ENCODE data around the gene MTF1.
A peak's percentile ranks its signal among the peaks of the same experiment; 100 is the strongest.

The MTF1 gene

DNA sequence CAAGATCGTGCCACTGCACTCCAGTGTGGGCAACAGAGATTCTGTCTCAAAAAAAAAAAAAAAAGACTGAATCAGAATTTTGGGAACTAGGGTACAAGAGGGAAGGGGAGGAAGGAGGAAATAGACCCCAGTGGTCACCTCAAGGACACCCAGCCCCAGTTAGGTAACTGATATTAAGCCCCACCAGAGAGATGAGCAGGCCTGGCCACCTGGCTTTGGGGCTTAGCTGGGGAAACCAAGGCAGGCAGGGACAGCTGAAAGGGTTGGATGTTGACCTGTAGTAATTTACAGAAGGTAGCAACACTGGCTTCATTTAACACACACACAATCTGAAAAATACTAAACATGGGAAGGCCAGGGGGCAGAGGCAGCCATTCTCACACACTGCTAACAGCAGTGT, 57.0 kb downstream of the MTF1 start:
- H3K4me3 ChIP-seq (replicated peaks; ENCODE audit: low read depth, low read length), result no peak overlapping the region
- H3K27me3 ChIP-seq (replicated peaks; ENCODE audit: control insufficient read depth, insufficient read depth, low read length), result no peaks in the 10 kb centered on the region
- no peak for DNase-seq (ENCODE audit: extremely low read depth, insufficient read length)
- TF ChIP-seq CTCF (IDR thresholded peaks at IDR 0.05; ENCODE audit: insufficient read depth, low read length, poor library complexity, severe bottlenecking), result no peak
- peaks cover 39% of the 10 kb centered on the region for H3K36me3 ChIP-seq (ENCODE audit: control insufficient read depth, insufficient read depth, low read length)

DNA sequence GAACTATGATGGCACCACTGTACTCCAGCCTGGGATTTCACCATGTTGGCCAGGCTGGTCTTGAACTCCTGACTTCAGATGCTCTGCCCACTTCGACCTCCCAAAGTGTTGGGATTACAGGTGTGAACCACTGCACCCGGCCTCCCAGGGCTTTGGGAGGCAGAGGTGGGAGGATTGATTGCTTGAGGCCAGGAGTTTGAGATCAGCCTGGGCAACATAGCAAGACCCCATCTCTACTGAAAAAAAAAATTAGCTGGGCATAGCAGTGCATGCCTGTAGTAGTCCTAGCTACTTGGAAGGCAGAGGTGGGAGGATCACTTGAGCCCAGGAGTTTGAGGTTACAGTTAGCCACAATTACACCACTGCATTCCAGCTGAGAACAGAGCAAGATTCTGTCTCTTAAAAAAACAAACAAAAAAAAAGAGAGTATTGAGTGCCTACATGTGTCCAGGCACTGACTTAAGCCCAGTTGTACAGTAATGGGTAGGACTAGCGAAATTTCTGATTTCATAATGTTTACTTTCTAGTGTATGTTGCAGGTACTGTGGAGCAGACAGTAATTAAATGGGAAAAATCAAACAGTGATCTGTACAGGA, 61.5 kb downstream of the MTF1 start:
- Histone ChIP-seq H3K27me3 (replicated peaks; ENCODE audit: control insufficient read depth, insufficient read depth, low read length) (no peaks in the 10 kb centered on the region), H3K36me3 (ENCODE audit: control insufficient read depth, insufficient read depth, low read length) (peaks cover 21% of the 10 kb centered on the region), H3K4me3 (replicated peaks; ENCODE audit: low read depth, low read length) (no peak overlapping the region)
- no peak for TF ChIP-seq CTCF (IDR thresholded peaks at IDR 0.05; ENCODE audit: insufficient read depth, low read length, poor library complexity, severe bottlenecking)
- DNase-seq (ENCODE audit: extremely low read depth, insufficient read length), result no peak

- Histone ChIP-seq H3K27me3 (replicated peaks; ENCODE audit: control insufficient read depth, insufficient read depth, low read length) (no peaks in the 10 kb centered on the region), H3K36me3 (ENCODE audit: control insufficient read depth, insufficient read depth, low read length) (peaks cover 16% of the 10 kb centered on the region), H3K4me3 (replicated peaks; ENCODE audit: low read depth, low read length) (peak overlapping the region; percentile 77)
- DNase-seq (ENCODE audit: extremely low read depth, insufficient read length), result peak; percentile 31
- TF ChIP-seq CTCF (IDR thresholded peaks at IDR 0.05; ENCODE audit: insufficient read depth, low read length, poor library complexity, severe bottlenecking), result no peak
Observed at GRCh38 chr1:37795340-37796125, 63.9 kb downstream of the MTF1 start.

DNA sequence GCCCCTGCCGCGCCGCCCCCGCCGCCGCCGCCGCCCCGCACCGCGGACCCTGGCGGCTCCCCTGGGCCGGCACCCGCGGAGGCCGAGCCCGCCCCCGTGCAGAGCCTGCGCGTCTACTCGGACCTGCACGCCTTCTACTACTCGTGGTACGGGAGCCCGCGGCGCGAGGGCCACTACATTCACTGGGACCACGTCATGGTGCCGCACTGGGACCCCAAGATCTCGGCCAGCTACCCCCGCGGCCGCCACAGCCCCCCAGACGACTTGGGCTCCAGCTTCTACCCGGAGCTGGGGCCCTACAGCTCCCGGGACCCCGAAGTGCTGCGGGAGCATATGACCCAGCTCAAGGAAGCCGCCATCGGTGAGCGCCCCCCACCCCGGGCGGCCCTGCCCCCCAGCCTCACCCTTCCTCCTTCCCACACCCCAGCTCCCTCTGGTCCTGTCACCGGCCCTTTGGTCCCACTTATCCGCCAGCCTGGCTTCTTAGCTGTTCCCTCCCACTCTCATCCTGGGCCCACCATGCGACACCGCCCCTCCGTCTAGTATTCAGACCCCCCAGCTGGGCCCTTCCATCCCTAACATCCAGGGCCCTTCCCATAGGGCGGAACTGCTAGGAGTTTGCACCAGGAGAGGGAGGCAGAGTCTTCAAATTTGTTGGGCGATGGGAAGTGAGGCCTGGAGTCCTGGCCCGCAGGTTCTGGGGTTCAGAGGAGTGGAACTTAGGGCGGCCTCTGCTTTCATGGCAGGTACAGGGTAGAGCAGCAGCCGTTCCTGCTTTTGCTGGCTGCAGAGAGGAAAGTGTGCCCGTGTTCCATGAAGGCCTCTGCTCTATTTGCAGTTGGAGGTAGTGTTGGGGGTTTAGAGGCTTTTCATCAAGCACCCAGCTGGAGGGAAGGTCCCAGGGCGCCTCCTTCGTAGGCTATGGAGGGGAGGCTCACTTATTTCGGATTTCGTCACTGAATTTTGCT, 64.7 kb downstream of the MTF1 start:
- peak overlapping the region; percentile 77 for H3K4me3 ChIP-seq (replicated peaks; ENCODE audit: low read depth, low read length)
- no peak for TF ChIP-seq CTCF (IDR thresholded peaks at IDR 0.05; ENCODE audit: insufficient read depth, low read length, poor library complexity, severe bottlenecking)
- peak; percentile 12 for DNase-seq (ENCODE audit: extremely low read depth, insufficient read length)
- H3K36me3 ChIP-seq (ENCODE audit: control insufficient read depth, insufficient read depth, low read length), result peaks cover 10% of the 10 kb centered on the region
- no peaks in the 10 kb centered on the region for H3K27me3 ChIP-seq (replicated peaks; ENCODE audit: control insufficient read depth, insufficient read depth, low read length)

GRCh38 chr1:37793773-37794371, 65.5 kb downstream of the MTF1 start, which contains the start of gene MANEAL:
Gene MANEAL (plus strand): TSS chr1:37793847. CDS start chr1:37794183, 336 bp downstream.
- Histone ChIP-seq H3K36me3 (ENCODE audit: control insufficient read depth, insufficient read depth, low read length) (peaks cover 7% of the 10 kb centered on the region), H3K4me3 (replicated peaks; ENCODE audit: low read depth, low read length) (peak within 1 kb of the TSS; percentile 77), H3K27me3 (replicated peaks; ENCODE audit: control insufficient read depth, insufficient read depth, low read length) (no peaks in the 10 kb centered on the region)
- DNase-seq (ENCODE audit: extremely low read depth, insufficient read length), result peak; percentile 85
- no peak for TF ChIP-seq CTCF (IDR thresholded peaks at IDR 0.05; ENCODE audit: insufficient read depth, low read length, poor library complexity, severe bottlenecking)
